Nephron progenitor cell (in vitro differentiated cells): ENCODE results near the gene HTT-AS.

ENCODE experiments used
- DNase-seq: peaks from one replicate; pipeline ENCODE4 v3.0.0; 2021
- H3K27ac Mint-ChIP-seq: 2 replicates; pipeline ENCODE4 v1.8.0; 2021; ENCODE audit warnings: mild to moderate bottlenecking, moderate library complexity, mixed read lengths
- H3K27me3 Mint-ChIP-seq: 2 replicates; pipeline ENCODE4 v1.8.0; 2021; ENCODE audit warnings: mild to moderate bottlenecking, low read depth, mixed read lengths; ENCODE audit not compliant: poor library complexity
- H3K36me3 Mint-ChIP-seq: 2 replicates; pipeline ENCODE4 v1.8.0; 2021; ENCODE audit warnings: low read depth, mixed read lengths
- H3K4me1 Mint-ChIP-seq: 2 replicates; pipeline ENCODE4 v1.8.0; 2021; ENCODE audit warnings: mixed read lengths
- H3K4me3 Mint-ChIP-seq: 2 replicates; pipeline ENCODE4 v1.8.0; 2021; ENCODE audit warnings: mild to moderate bottlenecking, moderate library complexity, mixed read lengths
- H3K9me3 Mint-ChIP-seq: 2 replicates; pipeline ENCODE4 v1.8.0; 2021; ENCODE audit warnings: mild to moderate bottlenecking, moderate library complexity, mixed read lengths
- TF ChIP-seq, protein P1 (sequence below): fragments of 200-600 bp; sonication (generic); IDR thresholded peaks from 2 replicates; pipeline ENCODE4 v1.5.0; 2021; ENCODE audit warnings: antibody characterized with exemption

HTT-AS gene

GRCh38 chr4:3019145-3019846 is 55.0 kb downstream of the HTT-AS start:
- TF ChIP-seq, protein P1, sequence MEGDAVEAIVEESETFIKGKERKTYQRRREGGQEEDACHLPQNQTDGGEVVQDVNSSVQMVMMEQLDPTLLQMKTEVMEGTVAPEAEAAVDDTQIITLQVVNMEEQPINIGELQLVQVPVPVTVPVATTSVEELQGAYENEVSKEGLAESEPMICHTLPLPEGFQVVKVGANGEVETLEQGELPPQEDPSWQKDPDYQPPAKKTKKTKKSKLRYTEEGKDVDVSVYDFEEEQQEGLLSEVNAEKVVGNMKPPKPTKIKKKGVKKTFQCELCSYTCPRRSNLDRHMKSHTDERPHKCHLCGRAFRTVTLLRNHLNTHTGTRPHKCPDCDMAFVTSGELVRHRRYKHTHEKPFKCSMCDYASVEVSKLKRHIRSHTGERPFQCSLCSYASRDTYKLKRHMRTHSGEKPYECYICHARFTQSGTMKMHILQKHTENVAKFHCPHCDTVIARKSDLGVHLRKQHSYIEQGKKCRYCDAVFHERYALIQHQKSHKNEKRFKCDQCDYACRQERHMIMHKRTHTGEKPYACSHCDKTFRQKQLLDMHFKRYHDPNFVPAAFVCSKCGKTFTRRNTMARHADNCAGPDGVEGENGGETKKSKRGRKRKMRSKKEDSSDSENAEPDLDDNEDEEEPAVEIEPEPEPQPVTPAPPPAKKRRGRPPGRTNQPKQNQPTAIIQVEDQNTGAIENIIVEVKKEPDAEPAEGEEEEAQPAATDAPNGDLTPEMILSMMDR = no peak
- DNase-seq = no peak
- H3K4me3 Mint-ChIP-seq = no peak overlapping the region
- H3K27me3 Mint-ChIP-seq = peaks cover 15% of the 10 kb centered on the region
- H3K36me3 Mint-ChIP-seq = peaks cover 5% of the 10 kb centered on the region
- no peaks in the 10 kb centered on the region for H3K4me1 Mint-ChIP-seq
- peaks cover 12% of the 10 kb centered on the region for H3K9me3 Mint-ChIP-seq
- H3K27ac Mint-ChIP-seq = no peak overlapping the region

DNA sequence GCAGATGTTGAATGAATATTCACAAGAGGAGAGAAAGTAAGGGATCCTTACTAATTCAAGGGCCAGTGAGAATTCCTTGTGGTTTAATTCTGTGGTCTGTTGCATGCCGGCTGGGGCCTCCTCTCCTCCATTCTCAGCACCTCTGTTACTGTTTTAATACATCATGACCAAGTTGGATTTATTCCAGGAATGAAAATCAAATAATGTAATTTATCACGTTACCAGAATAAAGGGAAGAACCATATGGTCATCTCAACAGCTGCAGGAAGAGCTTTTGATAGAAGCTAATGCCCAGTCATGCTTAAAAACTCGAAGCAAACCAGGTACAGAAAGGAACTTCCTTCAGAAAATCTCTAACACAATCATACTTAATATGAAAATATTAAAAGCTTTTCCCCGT is 56.8 kb downstream of the HTT-AS start:
- TF ChIP-seq, protein P1 = no peak
- no peak for DNase-seq

DNA sequence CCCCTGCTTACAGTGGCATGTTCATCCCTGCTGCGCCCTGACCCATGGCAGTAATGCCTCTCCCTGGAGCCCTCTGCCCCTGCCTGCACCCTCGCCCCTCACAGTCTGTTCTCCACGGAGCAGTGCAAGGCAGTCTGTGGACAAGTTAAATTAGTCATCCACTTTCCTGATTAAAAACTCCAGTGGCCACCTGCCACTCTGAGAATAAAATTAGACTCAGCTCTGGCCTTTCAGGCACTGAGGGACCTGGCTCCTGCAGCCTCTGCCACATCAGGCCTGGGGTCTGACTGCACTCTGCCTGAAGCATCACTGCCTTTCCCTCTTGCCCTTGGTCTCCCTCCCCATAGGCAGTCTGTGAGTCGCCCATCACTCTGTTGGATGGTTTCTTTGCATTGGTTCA is 57.4 kb downstream of the HTT-AS start:
- Mint-ChIP-seq H3K36me3 (peaks cover under 1% of the 10 kb centered on the region), H3K4me3 (no peak overlapping the region), H3K27ac (no peak overlapping the region), H3K27me3 (peaks cover 6% of the 10 kb centered on the region), H3K9me3 (peaks cover 2% of the 10 kb centered on the region), H3K4me1 (peaks cover 9% of the 10 kb centered on the region)
- DNase-seq = no peak
- TF ChIP-seq, protein P1 = no peak

More for the DNA sequence above, 56.8 kb downstream of the HTT-AS start:
- peaks cover 7% of the 10 kb centered on the region for H3K9me3 Mint-ChIP-seq
- peaks cover 5% of the 10 kb centered on the region for H3K36me3 Mint-ChIP-seq
- no peak overlapping the region for H3K4me3 Mint-ChIP-seq
- peaks cover 6% of the 10 kb centered on the region for H3K27me3 Mint-ChIP-seq
- H3K27ac Mint-ChIP-seq = no peak overlapping the region
- H3K4me1 Mint-ChIP-seq = peaks cover 9% of the 10 kb centered on the region

DNA sequence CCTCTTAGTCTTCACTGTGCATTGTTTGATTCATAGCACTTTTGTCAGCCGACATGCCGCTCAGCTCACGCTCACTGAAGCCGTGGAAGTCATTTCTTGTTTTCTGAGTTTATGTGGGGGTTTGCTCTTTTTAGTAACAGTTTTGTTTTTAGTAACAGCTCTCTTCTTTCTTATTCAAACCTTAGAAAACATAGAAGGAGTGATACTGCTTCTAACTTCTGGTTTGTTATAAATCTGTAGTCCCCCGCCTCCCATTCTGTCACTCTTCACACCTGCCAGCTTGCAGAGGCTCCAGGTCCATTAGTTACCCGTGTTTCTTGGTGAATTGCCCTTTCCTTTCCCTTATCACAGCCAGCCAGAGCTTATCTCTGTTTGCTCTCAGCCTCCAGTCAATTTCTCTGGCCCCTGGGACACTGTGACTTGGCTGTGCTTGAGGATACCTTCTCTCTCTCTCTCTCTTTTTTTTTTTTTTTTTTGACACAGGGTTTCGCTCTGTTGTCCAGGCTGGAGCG is 60.4 kb downstream of the HTT-AS start:
- DNase-seq = no peak
- Mint-ChIP-seq H3K27me3 (peaks cover 6% of the 10 kb centered on the region), H3K4me1 (peaks cover 9% of the 10 kb centered on the region), H3K4me3 (no peak overlapping the region), H3K36me3 (no peaks in the 10 kb centered on the region), H3K27ac (peak overlapping the region; percentile 24), H3K9me3 (no peaks in the 10 kb centered on the region)
- TF ChIP-seq, protein P1 = no peak
